ENCODE measurements around the gene CHST11.

Gene CHST11

GRCh38 chr12:104636496-104636895 is 179.7 kb downstream of the CHST11 start:
- no peak for DNase-seq

- peak in 2 of 3 donors; percentile 35 to 40 for DNase-seq
These were observed 180.9 kb downstream of the CHST11 start for GRCh38 chr12:104637604-104638003.

- peak; percentile 38 to 45 (median 42) for DNase-seq
These were observed 181.6 kb downstream of the CHST11 start for GRCh38 chr12:104638218-104638850.

GRCh38 chr12:104638851-104639240 is 182.1 kb downstream of the CHST11 start:
- peak; percentile 20 to 64 (median 49) for DNase-seq

- peak in 2 of 3 donors; percentile 28 to 60 for DNase-seq
These were observed 184.2 kb downstream of the CHST11 start for GRCh38 chr12:104640956-104641355.

- DNase-seq: peak; percentile 67 to 92 (median 75)
These were observed 185.1 kb downstream of the CHST11 start for GRCh38 chr12:104641862-104642261.

GRCh38 chr12:104643093-104643818 is 186.5 kb downstream of the CHST11 start:
- DNase-seq: peak; percentile 65 to 88 (median 65)

GRCh38 chr12:104643819-104644669 is 187.3 kb downstream of the CHST11 start:
- peak; percentile 62 to 69 (median 62) for DNase-seq

- DNase-seq: peak; percentile 68 to 75 (median 75)
These were observed 192.0 kb downstream of the CHST11 start for GRCh38 chr12:104648756-104649155.

- DNase-seq: peak; percentile 22 to 52 (median 52)
These were observed 192.6 kb downstream of the CHST11 start for GRCh38 chr12:104649217-104649824.

- peak; percentile 60 to 86 (median 81) for DNase-seq
These were observed 193.2 kb downstream of the CHST11 start for GRCh38 chr12:104649921-104650320.

- no peak for DNase-seq
These were observed 193.8 kb downstream of the CHST11 start for GRCh38 chr12:104650541-104650940.

GRCh38 chr12:104651811-104652210 is 195.1 kb downstream of the CHST11 start:
- peak; percentile 50 to 66 (median 53) for DNase-seq

- DNase-seq: peak in 2 of 3 donors; percentile 41 to 49
These were observed 195.6 kb downstream of the CHST11 start for GRCh38 chr12:104652358-104652757.

GRCh38 chr12:104652910-104653309 is 196.2 kb downstream of the CHST11 start:
- DNase-seq: peak in 1 of 3 donors; percentile 44

GRCh38 chr12:104653730-104654664 is 197.2 kb downstream of the CHST11 start:
- peak in 1 of 3 donors; percentile 19 for DNase-seq

- DNase-seq: no peak
These were observed 198.2 kb downstream of the CHST11 start for GRCh38 chr12:104654665-104655609.

- no peak for DNase-seq
These were observed 199.6 kb downstream of the CHST11 start for GRCh38 chr12:104656383-104656782.

GRCh38 chr12:104656921-104657320 is 200.2 kb downstream of the CHST11 start:
- no peak for DNase-seq

GRCh38 chr12:104657726-104658484 is 201.2 kb downstream of the CHST11 start:
- no peak for DNase-seq
